Fibroblast of the conjunctiva (primary cell): ENCODE data around the gene WWTR1.

ENCODE experiments used
- DNase-seq: peaks from one replicate; pipeline ENCODE4 v3.0.0-alpha.2; 2010; ENCODE audit warnings: low read depth

The WWTR1 gene

DNA sequence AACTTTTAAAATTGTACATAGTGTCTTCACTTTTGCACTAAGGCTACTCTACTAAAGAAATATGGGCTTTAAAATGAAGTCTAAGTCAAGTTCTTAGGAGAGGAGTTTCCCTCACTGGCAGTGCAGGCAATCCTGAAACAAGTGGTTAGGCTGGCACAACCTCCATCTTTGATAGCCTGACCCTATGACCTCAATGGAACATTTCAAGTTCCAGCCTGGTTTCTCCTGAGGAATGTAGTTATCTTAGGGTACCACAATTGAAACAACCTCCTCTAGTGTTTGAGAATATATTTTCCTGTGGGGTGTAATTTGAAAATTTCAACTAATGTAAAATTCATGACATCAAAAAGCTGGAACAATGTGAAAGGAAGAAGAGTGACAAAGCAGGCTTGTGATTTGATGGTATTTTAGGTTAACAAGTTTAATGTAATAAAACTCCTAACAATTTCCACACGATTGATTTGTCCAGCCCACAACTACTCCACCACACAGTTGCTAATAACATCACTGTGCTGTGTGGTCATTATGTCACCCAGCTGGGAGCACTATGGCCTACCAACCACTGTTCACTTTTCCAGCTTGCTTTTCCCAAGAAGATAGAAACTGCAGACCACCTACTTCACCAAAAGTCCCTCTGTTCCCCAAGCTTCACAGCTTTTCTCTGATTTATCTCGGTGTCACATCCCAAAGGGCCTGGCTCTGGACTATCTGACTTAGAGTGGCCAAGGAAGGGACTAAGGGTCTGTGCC lies 1.8 kb downstream of the WWTR1 start:
- no peak for DNase-seq

- DNase-seq: no peak
These were observed 3.6 kb downstream of the WWTR1 start for GRCh38 chr3:149654188-149654601.

DNA sequence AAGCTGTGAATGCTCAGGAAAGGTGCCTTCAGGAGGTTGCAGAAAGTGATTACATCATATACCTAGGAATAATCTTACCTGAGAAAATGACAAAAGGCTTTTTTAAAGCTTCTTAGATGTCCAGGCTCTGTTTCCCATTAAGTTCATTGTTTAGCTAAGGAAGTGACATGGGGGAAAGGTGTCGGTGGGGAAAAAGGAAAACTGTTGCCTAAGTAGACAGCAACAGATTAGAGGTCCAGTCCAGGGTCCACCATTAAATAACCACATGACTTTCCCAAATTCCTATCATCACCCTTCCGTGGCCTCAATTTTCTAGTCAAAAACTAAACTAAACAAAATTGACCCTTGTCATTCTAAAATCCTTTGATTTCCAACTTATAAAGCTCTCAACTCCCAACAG lies 4.3 kb downstream of the WWTR1 start:
- DNase-seq: no peak

- DNase-seq: no peak
These were observed 4.7 kb downstream of the WWTR1 start for GRCh38 chr3:149653136-149653535.

DNA sequence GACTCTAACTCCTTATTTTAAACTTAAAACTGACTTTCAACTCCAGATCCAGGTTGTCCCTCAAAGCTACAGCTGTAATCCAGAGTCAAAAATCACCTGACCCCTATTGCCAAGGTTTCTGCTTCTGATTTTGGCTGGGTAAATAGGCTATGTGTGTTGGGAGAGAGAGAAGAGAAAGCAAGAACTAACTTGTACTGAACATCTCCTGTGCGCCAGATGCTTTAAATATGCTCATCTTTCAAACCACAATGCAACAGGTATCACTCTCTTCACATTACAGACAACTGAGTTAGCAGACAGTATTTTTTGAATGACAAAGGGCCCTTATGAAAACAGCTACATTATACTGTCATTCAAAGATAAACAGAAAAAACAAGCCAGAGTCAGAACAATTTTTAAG lies 7.0 kb downstream of the WWTR1 start:
- DNase-seq: no peak

- no peak for DNase-seq
These were observed 9.3 kb downstream of the WWTR1 start for GRCh38 chr3:149648525-149648924.

GRCh38 chr3:149647812-149648211 lies 10.0 kb downstream of the WWTR1 start:
- DNase-seq: no peak

DNA sequence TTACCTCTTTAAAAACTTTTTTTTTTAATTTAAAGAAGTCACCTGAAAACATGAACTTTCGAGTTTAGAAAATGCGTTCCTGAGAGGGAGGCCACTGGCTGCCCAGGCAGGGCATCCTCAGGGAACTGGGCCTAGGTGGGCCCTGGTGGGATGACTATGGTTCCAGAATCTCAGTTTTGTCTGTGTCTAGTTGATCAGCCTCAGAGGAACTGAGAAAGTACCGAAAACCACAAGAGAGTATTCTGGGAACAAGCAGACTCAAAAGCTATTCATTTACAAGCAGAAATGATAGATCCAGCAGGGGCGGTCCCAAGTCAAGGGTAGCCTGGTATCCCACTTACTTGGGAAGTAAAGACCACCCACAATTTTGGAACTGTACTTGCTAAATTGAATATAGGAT lies 10.5 kb downstream of the WWTR1 start:
- no peak for DNase-seq

DNA sequence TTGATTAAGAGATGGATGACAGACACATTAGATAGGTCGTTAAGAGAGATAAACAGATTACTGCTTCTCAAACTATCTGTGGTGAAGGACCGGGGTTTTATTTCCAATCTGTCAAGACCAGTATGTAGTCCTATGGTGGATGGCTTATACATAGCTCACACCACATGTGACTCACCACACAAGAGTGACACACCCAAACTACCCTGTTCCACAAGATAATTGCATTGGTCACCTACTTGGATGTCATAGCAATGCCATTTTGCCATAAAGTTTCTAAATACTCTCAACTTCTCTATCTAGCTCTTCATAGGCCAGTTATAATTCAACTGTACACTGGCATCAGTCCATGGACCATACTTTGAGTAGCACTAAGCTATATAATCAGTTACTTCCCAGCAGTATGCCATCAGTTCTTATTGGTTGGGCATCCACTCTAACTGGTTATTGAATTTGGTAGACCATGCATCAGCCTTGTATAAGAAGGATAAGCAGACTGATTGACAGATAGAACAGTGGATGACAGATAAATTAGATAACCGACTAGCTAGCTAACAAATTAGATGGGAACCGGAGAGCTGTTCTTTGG lies 11.6 kb downstream of the WWTR1 start:
- no peak for DNase-seq

DNA sequence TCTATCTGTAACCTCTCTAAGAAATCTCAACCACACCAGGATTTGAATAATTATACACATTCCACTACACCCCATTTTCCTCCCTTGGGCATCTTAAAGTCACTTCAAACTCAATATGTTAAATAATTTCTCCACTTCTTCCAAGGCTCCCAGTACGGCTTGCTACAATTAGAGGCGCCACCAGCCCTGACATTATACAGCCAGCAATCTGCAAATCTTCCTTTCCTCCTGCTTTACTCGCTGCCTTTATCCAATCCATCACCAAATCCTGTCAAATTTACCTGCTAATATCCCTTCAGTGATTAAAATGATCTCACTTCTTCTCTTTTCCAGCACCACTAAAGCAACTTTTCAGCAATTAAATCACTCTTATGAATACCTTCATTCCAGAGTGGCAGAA lies 13.9 kb downstream of the WWTR1 start:
- no peak for DNase-seq

DNA sequence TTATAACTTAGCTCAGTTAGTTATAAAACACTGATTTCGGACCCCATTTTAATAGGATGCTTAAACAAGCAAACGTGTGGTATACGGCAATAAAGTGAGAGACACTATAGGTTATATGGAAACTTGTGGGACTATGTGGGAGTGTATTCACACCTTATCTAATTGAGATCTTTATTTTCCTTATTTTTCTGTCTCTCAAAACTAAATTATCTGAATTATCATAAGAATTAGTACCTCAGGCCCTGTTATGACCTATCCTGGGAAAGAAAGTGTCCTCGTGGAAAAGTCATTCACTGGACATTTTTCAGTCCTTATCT lies 14.4 kb downstream of the WWTR1 start:
- DNase-seq: no peak

- DNase-seq: no peak
These were observed 16.7 kb downstream of the WWTR1 start for GRCh38 chr3:149640976-149641728.

DNA sequence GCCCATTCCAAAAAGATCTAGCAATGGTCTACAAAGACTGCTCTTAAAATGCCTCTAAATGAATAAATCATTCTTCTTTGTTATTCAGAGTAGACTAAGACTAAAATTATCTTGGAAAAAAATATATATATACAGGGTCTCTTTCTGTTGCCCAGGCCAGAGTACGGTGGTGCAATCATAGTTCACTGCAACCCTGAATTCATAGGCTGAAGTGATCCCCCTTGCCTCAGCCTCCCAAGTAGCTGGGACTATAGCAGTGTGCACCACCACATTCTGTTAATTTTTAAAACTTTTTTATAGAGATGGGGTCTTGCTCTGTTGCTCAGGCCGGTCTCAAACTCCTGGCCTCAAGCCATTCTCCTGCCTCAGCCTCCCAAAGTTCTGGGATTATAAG lies 18.7 kb downstream of the WWTR1 start:
- no peak for DNase-seq

GRCh38 chr3:149638228-149639092 lies 19.4 kb downstream of the WWTR1 start:
- DNase-seq: peak; percentile 34

- DNase-seq: no peak
These were observed 22.4 kb downstream of the WWTR1 start for GRCh38 chr3:149635396-149635795.

GRCh38 chr3:149634573-149634972 lies 23.3 kb downstream of the WWTR1 start:
- DNase-seq: no peak

GRCh38 chr3:149634072-149634471 lies 23.8 kb downstream of the WWTR1 start:
- no peak for DNase-seq

GRCh38 chr3:149632225-149632624 lies 25.6 kb downstream of the WWTR1 start:
- DNase-seq: no peak

DNA sequence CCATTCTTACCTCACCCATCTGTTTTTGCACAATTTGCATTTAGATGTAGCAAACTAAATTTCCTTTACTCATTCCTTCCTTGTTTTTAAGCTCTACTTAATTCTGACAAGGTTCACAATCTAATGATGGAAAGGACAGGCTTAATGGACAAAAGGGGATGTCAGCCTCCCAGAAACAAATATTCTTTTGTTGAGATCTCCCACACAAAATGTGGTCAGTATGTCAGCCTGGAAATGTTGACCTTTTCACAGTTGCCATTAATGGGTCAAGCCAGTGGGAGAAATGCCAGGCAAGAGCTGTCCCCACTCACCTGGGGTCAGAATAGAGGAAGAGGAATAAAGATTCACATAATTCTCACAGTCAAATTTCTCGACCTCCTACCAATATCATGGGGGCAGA lies 27.0 kb downstream of the WWTR1 start:
- no peak for DNase-seq

GRCh38 chr3:149628957-149629670 lies 28.7 kb downstream of the WWTR1 start:
- DNase-seq: no peak

DNA sequence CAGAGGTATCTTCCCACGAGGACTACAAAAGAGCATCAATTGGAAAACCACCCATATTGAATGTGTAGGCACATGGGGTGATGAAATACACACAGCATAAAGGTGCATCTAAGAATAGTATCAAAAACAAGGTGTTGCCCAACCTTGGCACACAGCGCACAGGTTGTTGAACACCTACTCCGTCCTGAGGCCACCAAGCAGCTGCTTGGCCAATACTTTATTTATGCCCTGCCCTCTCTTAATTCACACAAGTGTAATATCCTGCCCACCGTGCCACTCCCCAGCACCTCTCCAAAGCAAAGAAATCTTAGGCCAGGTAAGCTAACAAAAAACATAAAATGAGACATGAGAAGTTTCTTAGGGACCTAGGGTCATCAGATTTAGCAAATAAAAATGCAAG lies 31.2 kb downstream of the WWTR1 start:
- DNase-seq: no peak

GRCh38 chr3:149625795-149626194 lies 32.0 kb downstream of the WWTR1 start:
- DNase-seq: no peak
